GM11168 (cell line): ENCODE measurements around the gene FAM110A.
"Not testable (repeated sequence)": the region's sequence is repeated elsewhere in the genome, so short reads cannot be mapped to it uniquely, and the experiment has no call there.

Experiments used
- in situ Hi-C: fragments of 300-500 bp; cut with MboI; formaldehyde crosslinking; loops from one replicate; pipeline ENCODE4 v1.12.0; 2022; ENCODE audit warnings: low sequenced_read_pairs; ENCODE audit not compliant: unreplicated experiment

The FAM110A gene

DNA sequence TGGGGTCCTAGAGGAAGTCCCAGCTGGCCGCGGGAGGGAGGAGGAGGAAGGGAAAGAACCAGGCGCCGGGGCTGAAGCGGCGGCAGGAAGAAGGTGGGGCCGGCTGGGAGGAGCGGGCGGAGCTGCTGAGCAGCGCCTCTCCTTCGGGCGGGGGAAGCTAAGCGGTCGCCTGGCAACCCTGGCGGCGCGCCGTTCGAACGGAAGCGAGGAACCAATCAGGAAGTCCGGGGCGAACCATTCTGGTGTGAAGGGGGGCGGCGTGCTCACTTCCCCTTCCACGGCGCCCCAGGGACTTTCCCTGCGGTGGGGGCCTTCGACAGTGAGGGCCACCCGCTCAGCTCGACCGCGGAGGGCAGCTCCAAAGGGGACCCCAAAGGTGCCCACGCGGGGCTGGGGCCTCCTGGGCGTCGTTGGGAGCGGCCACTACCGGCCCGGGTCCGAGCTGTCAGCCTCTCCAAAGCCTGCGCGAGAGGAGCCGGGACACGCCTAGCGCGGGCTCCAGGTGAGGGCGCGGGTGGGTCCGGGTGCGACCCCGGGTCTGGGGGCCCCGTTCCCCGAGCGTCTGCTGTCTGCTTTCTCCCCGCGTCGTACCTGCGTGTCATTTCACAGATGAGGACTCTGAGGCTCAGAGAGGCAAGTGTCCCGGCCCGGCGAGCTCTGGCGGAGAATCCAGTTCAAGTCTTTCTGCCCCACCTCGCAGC, at the start of gene FAM110A:
FAM110A (plus strand) TSS at position 266 of the 701 bp plus-strand sequence. CDS start 11,090 bp downstream, outside the sequence.
- in situ Hi-C loops = no loop called here

DNA sequence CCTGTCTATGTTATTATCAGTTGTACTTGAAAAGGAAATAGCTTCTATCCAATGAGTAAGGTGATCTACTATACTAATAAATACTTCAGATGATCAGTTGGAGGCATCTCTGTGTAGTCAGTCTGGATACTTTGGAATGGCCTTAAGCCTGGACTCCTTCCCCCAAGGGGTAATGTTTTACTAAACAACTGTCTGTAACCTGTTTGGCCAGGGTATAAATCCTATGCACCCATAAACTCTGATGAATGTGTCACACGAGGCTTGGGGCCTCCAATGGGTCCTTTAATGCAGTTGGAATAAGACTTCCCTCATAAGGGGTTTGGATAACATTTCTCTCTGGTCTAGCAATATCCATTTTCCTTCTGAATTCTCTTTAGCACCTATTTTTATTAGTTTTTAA, 45.7 kb upstream of the FAM110A start:
- in situ Hi-C loops = no loop called here

DNA sequence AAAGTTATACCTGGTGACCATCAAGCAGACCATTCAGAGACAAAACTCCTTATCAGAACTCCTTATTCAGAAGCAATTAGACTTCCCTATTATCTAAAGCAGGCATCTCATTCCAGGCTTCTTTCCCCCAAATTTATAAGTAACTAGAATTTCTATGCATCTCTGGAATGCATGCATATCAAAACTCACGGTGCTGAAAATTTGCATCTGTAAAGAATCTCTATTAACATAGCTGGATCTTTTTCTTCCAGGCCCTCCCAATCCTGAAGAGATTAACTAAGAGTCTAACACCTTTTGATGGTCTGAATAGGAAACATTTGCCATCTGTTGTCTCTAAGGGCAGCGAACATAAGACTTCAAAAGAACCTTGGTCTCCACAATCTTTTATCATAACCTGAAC, 42.5 kb upstream of the FAM110A start:
- in situ Hi-C loops = no loop called here

DNA sequence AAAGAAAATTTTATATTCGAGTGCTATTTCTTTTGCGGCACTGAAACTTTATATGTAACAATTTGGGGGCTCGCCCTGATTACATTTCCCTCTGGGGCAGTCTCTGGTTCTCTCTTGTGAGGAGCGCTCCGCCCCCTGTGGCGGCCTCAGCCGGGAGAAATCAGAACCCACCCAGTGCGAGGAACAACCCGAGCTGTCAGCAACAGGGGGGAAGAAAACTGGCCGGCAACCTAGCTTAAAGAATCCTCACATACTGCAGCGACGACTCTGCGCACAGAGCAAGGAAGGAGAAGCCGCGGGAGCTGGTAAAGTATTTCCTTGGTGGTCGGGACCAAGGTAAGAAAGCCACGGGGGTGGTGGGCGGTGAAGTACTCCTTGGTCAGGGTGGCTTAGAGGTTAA, 41.3 kb upstream of the FAM110A start:
- in situ Hi-C loops = no loop called here

DNA sequence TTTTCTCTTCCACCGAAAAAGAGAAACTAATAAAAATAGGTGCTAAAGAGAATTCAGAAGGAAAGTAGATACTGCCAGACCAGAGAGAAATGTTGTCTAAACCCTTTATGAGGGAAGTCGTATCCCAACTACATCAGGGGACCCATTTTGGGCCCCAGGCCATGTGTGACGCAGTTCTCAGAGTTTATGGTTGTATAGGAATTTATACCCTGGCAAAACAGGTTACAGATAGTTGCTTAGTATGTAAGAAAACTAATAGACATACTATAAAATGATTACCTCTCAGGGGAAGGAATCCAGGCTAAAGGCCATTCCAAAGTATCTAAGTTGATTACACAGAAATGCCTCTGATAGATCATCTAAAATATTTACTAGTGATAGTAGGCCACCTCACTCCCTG, 36.6 kb upstream of the FAM110A start:
- in situ Hi-C loops = no loop called here

DNA sequence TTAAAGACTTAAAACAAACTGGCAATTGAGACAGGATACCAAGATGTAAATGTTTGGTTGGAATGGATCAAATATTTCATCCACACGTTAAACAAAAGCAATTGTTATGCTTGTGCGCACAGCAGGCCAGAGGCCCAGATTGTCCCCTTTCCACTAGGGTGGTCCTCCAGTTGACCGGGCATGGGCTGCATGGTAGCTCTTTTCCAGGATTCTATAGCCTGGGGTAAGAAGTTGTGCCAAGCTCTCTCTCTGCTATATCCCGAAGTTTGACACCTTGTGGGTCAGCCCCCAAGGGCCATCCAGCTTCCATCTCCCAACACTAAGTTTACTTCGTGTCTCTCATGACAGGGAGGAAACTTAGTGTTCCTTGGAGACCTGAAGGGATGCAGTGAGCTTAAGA, 34.8 kb upstream of the FAM110A start:
- in situ Hi-C loops = not testable (repeated sequence)

DNA sequence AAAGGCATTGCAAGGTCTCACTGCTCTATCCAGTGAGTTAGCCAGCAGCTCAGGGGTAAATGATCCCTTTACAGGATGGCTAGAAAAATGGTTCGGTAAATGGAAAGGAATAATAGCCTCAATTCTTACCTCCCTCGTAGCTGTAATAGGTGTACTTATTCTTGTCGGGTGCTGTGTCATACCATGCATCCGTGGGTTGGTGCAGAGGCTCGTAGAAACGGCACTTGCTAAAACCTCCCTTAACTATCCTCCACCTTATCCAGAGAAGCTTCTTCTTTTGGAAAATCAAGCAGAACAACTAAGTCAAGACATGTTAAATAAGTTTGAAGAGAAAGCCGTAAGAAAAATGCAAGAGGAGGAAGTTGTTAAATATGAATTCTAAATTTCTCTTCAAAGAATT, 33.5 kb upstream of the FAM110A start:
- in situ Hi-C loops = not testable (repeated sequence)

DNA sequence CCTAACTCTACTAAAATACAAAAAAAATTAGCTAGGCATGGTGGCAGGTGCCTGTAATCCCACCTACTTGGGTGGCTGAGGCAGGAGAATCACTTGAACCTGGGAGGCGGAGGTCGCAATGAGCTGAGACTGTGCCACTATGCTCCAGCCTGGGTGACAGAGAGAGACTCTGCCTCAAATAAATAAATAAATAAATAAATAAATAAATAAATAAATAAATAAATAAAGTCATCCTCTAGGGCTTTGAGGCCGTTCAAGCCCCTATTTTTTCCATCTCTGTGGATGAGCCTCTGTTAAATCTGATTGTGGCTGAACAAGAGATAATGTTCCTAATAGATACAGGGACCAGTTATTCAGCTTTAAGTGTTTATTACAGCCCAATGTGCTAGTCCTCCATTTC, 31.8 kb upstream of the FAM110A start:
- in situ Hi-C loops = no loop called here

DNA sequence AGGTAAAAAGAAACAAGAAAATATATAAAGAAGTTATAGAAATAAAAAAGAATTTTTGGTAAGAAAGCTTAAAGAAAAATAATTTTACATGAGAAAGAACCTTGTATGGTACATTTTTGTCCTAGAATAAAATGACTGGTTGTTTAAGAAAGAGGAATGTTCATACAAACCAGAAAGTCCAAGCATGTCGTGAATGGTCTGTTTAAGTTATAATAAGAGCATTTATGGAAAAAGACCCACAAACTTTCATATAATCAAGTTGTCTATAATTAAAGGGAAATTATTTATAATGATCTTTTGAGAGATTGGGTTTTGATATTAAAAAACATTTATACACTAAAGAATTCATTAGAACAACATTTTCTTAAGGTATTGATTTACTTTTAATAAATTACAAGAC, 27.8 kb upstream of the FAM110A start:
- in situ Hi-C loops = no loop called here

DNA sequence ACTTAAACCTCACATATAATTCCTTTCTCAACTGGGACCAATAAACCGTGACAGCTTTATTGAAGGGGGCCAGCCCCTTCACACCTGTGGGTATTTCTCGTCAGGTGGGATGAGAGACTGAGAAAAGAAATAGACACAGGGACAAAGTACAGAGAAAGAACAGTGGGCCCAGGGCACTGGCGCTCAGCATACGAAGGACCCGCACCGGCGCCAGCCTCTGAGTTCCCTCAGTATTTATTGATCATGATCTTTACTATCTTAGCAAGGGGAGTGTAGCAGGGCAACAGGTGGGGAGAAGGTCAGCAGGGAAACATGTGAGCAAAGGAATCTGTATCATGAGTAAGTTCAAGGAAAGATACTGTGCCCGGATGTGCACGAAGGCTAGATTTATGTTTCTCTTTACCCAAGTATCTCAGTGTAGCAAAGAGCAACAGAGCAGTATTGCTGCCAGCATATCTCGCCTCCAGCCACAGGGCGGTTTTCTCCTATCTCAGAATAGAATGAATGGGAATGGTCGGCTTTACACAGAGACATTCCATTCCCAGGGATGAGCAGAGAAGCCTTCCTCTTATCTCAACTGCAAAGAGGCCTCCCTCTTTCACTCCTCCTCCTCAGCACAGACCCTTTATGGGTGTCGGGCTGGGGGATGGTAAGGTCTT, 21.6 kb upstream of the FAM110A start:
- in situ Hi-C loops = loop anchor here (10.0 kb wide), 1 partner anchor 303 kb away; the partner anchor contains the start of gene PSMF1

DNA sequence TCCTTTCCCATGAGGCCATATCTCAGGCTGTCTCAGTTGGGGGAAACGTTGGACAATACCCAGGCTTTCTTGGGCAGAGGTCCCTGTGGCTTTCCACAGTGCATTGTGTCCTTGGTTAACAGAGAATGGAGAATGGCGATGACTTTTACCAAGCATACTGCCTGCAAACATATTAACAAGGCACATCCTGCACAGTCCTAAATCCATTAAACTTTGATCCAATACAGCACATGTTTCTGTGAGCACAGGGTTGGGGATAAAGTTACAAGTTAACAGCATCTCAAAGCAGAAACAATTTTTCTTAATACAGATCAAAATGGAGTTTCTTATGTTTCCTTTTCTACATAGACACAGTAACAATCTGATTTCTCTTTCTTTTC, 21.1 kb upstream of the FAM110A start:
- in situ Hi-C loops = loop anchor here (10.0 kb wide), 1 partner anchor 302 kb away; the partner anchor contains the start of gene PSMF1

DNA sequence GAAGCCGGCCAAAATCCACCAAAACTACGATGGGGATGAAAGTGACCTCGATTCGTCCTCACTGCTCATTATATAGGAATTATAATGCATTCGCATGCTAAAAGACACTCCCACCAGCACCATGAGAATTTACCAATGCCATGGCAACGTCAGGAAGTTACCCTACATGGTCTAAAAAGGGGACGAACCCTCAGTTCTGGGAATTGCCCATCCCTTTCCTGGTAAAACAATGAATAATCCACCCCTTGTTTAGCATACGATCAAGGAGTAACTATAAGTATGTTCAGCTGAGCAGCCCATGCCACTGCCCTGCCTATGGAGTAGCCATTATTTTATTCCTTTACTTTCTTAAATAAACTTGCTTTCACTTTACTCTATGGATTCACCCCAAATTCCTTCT, 20.1 kb upstream of the FAM110A start:
- in situ Hi-C loops = loop anchor here (10.0 kb wide), 1 partner anchor 301 kb away; the partner anchor contains the start of gene PSMF1

DNA sequence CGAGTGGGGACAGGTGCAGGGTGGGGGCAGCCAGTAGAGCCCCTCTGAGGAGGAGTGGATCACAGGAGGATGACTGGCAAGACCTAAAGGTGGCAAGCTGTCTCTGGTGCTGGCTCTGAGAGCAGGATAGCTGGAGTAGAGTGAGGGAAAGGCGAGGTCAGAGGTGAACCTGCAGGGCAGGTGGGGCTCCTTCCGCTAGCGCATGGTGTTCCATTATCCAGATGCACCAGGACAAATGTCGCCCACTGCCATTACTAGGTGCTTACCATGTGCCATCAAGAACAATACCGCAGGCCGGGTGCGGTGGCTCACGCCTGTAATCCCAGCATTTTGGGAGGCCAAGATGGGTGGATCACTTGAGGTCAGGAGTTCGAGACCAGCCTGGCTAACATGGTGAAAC, 18.3 kb upstream of the FAM110A start:
- in situ Hi-C loops = loop anchor here (5.0 to 10.0 kb wide), 2 partner anchors 137 to 300 kb away; partner anchors contain the start of gene PSMF1

DNA sequence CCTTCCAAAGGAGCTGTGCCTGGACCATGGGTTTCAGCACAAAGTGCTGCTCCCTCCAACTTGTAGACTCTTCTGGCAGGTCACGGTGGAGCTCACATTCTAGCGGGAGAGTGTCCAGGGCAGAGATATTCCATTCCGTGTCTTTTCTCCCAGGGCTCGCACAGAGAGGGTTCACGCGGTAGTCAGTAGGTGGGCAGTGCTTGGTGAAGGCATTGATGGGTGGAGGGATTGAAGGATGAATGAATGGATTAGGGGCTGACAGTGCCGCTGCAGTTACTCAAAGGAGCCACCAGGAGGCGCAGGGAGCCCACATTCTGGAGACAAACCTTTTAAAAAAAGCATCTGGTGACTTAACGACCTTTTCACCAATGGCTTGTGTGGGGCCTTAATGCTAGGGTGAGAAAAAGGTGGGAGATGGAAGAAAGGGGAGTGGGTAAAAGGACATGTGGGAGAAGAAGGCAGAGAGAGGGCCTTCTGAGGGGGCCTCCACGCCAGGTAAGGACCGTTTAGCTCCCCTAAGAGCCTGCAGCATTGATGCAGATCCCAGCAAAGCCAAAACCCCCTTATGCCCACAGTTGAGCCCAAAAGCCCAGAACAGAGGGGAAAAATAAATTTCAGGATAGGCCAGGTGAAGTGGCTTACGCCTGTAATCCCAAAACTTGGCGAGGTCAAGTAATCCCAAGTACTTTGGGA, 17.5 kb upstream of the FAM110A start:
- in situ Hi-C loops = loop anchor here (5.0 to 10.0 kb wide), 2 partner anchors 136 to 299 kb away; partner anchors contain the start of gene PSMF1

DNA sequence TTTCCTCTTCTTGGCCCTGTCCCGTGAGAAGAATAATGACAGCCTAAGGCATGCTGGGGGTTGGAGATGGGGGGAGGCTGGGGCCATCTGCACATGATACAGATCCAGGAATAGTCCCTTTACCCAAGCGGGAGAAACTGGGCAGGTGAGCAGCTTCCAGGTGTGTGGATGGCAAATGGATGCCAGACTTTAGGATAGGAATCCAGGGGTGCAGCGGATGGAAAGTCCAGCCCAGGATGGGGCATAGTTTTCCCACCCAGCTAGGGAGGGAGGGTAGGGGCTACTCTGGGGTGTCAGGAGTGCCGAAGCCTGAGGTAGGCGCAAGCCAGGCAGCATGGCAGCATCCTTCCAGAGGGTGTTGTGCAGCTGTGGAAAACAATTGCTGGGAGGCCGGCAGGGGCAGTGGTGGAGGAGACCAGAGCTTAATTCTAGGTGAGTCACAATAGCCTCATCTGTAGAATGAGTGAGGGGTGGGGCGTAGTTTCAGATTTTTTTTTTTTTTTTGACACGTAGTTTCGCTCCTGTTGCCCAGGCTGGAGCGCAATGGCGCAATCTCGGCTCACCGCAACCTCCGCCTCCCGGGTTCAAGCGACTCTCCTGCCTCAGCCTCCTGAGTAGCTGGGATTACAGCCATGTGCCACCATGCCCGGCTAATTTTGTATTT, 15.4 kb upstream of the FAM110A start:
- in situ Hi-C loops = loop anchor here (5.0 to 10.0 kb wide), 2 partner anchors 134 to 297 kb away; partner anchors contain the start of gene PSMF1

DNA sequence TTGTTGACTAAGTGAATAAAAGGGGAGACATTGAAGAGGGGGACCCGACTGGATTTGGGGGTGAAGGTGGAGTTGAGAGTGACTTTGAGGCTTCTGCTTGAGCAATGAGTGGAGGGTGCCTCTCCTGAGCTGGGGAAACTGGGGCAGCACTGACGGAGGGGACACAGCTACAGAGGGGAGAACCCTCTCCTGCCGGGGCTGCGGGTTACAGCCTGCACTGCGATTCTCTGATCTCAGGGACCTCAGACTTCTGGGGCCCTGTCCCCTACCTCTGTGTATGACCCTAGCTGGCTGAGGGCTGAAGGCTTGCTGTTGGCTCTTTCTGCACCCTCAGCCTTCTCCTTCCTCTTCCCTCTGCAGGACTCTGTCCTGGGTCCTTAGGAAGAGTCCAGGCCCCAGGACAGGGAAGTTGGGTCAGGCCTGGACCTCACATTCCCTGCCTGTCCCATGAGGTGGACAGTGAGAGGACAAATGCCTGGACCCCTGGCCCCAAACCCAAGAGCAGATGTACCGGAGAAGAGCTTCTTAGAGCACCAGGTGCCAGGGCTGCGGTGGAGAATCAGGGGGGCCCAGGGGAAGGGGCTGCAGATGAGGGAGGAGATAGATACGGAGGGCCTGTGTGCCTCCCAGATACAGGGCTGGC, 13.7 kb upstream of the FAM110A start:
- in situ Hi-C loops = loop anchor here (5.0 to 10.0 kb wide), 2 partner anchors 132 to 295 kb away; partner anchors contain the start of gene PSMF1

DNA sequence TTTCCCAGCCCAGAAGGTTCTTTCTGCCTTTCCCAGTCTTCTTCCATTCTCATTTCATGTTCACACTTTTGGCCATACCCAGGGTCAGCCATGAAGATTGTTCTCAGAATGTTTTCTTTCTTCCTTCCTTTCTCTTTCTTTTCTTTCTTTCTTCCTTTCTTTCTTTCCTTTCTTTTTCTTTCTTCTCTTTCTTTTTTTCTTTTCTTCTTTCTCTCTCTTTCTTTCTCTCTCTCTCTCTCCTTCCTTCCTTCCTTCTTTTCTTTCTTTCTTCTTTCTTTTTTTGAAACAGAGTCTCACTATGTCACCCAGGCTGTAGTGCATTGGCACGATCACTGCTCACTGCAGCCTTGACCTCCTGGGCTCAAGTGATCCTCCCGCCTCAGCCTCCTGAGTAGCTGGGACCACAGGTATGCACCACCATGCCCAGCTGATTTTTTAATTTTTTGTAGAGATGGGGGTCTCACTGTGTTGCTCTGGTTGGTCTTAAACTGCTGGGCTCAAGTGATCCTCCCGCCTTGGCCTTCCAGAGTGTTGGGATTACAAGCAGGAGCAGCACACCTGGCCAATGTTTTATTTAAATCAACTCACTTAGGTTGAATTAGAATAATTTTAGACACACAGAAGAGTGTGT, 13.1 kb upstream of the FAM110A start:
- in situ Hi-C loops = no loop called here

DNA sequence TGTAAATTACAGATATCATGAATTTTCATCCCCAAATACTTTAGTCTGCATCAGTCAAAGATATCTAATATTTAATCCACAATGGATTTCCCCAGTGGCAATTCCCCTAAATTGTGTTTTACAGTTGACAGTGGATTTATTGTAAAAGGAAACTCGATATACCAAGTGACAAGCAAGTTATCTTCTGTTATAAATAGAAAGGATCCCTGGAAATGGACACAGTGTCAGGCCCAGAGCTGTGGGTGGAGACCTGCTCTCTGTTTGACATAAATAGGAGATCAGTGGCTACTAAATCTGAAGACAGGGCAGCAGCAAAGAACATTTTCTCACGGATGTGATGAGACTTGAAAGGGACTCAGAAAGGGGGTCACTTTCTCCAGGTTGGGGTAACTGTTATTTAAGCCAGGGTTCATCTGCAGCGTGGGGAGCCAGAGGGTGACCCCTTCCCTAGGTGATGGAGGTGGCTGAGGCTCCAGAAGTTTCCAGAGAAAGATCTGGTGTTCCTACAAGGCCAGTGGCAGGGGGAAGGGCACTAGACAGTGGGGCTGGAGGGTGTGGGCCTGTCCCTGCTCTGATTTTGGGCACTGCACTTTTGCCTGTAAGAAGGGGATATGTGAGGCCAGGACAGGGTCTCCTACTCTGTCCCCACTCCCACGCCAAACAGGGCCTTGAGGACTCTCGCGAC, 12.3 kb upstream of the FAM110A start:
- in situ Hi-C loops = no loop called here

DNA sequence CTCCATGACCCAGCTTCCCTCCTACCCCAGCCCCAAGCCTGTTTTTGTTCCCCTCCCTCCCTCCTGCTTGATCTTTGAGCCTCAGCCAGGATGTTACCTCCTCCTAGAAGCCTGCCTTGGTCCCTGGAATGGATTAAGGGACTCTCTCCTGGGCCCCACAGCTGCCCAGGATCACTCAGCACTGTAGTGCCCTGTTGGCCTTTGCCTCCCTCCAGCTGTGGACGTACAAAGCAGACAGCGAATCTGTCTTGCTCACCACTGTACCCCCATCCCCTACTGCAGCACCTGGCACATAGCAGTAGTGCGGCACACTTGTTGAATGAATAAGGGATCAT, 11.8 kb upstream of the FAM110A start:
- in situ Hi-C loops = no loop called here
